GM21576 (cell line): Measurements from ENCODE around the gene LPAR2.
"Not testable (repeated sequence)": the region's sequence is repeated elsewhere in the genome, so short reads cannot be mapped to it uniquely, and the experiment has no call there.

Source experiments
- ATAC-seq: cut with Tn5 transposase; IDR thresholded peaks from one replicate; pipeline ENCODE4 v1.9.1; 2021; ENCODE audit warnings: mild to moderate bottlenecking, moderate library complexity; ENCODE audit not compliant: unreplicated experiment

The LPAR2 gene

GRCh38 chr19:19627621-19628500, at the start of gene LPAR2:
TSS of gene LPAR2 (minus strand) at chr19:19628220. CDS start at chr19:19627275, 945 bp downstream.
- ATAC-seq: peak; percentile 58

DNA sequence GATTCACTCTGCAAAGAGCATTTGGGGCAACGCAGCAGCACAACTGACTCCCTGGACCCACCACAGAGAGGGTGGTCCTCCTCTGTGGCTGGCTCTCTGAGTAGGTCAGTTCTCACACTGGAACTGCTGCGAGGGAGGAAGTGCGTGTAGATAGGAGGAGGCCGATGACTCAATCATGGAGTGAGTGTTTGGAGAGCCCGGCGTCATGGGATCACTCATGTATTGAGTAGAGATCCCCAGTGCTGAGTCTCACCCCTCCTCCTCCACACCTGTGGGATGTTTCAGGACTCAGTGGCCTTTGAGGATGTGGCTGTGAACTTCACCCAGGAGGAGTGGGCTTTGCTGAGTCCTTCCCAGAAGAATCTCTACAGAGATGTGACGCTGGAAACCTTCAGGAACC, 49.6 kb upstream of the LPAR2 start:
- no peak for ATAC-seq

GRCh38 chr19:19674315-19674714, 46.3 kb upstream of the LPAR2 start:
- ATAC-seq: no peak

- no peak for ATAC-seq
Measured at GRCh38 chr19:19672816-19673215, 44.8 kb upstream of the LPAR2 start.

- no peak for ATAC-seq
Measured at GRCh38 chr19:19670070-19670551, 42.1 kb upstream of the LPAR2 start.

GRCh38 chr19:19668230-19669012, 40.4 kb upstream of the LPAR2 start, which contains the start of gene ZNF101:
TSS of gene ZNF101 (plus strand) at chr19:19668839. CDS start at chr19:19668964, 125 bp downstream.
- peak; percentile 62 for ATAC-seq

DNA sequence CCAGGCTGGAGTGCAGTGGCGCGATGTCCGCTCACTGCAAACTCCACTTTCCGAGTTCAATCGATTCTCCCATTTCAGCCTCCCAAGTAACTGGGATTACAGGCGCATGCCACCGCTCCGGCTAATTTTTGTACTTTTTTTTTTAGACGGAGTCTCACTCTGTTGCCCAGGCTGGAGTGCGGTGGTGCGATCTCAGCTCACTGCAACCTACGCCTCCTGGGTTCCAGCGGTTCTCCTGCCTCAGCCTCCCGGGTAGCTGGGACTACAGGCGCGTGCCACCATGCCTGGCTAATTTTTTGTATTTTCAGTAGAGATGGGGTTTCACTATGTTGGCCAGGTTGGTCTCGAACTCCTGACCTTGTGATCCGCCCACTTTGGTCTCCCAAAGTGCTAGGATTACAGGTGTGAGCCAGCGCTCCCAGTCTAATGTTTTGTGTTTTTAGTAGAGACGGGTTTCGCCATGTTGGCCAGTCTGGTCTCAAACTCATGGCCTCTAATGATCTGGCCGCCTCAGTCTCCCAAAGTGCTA, 37.5 kb upstream of the LPAR2 start:
- ATAC-seq: not testable (repeated sequence)

- peak; percentile 60 for ATAC-seq
Measured at GRCh38 chr19:19663256-19664120, 35.5 kb upstream of the LPAR2 start, which contains the start of gene ATP13A1. TSS of gene ATP13A1 (minus strand) at chr19:19663676. CDS start at chr19:19663666, 10 bp downstream.

GRCh38 chr19:19662871-19663255, 34.8 kb upstream of the LPAR2 start:
- ATAC-seq: no peak

GRCh38 chr19:19662344-19662743, 34.3 kb upstream of the LPAR2 start:
- no peak for ATAC-seq

GRCh38 chr19:19661675-19662251, 33.7 kb upstream of the LPAR2 start:
- peak; percentile 39 for ATAC-seq

DNA sequence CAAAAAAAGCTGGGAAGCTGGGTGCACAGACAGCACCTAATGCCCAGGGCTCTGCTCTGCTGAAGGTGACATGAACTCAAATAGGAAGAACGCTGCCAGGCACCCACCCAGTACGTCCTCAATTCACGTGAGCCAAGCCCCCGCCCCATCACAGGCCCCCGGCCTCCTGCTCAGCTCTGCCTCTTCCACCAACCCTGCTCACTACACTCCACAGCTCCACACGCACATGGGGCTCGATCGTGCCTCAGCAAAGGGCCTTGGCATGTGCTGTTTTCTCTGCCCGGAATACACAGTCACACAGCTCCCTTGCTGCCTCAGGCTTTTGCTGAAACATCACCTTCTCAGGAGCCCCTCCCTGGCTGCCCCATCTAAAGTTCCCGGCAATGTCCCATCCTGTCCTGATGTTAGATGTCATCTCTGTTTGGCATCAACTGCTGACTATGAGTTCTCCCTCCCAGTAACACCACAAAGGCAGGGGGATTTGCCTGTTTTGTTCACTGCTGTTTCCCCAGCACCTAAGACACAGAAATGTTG, 33.2 kb upstream of the LPAR2 start:
- no peak for ATAC-seq

GRCh38 chr19:19659646-19660245, 31.7 kb upstream of the LPAR2 start:
- ATAC-seq: no peak

GRCh38 chr19:19657397-19657783, 29.4 kb upstream of the LPAR2 start:
- ATAC-seq: no peak

DNA sequence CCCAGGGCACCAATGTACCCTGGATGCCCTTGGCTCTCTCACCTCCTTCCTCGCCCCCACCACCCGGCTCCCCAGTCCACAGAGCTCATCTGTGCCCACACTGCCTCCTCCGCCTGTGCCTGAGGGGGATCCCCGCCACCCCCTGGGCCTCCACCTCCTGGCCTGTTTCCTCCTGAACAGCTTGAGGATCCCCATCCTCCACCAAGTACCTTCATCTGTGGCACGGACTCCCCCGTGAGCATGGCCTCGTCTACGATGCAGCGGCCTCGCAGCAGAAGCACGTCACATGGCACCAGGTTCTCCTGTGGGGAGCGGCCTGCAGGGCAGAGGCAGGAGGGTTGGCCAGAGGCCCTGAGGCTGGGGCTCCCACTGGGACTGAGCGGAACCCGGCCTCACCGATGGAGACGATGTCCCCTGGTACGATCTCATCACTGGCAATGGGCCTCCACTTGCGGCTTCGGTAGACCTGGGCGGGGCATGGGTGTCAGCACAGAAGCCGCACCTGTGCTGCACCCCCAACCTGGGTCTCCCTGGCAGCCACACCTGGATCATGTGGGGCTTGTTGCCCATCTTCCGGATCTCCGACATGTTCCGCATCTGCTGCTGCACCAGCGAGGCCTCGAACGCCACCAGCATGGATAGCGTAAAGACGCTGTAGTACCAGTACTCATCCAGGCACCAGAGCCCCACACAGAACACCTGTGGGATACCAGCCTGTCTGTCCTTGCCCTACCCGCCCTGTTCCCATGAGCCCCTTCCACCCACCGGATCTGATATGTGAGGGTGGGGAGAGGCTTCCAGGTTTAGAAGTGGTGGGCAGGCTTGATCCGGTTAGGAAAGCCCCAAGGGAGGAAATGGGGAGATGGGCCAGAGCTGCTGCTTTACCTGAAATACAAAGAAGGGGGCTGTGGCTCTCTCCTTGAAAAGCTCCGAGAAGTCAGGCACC, 28.7 kb upstream of the LPAR2 start:
- ATAC-seq: no peak

- ATAC-seq: no peak
Measured at GRCh38 chr19:19655641-19656343, 27.8 kb upstream of the LPAR2 start.

- ATAC-seq: no peak
Measured at GRCh38 chr19:19655051-19655594, 27.1 kb upstream of the LPAR2 start.
